SK-N-SH treated with all-trans-retinoic acid at 6 μM for 48 hours (cell line): ENCODE results near the gene ZNF362.

Source experiments
- ATAC-seq: fragments of 200-7000 bp; cut with Tn5 transposase; 3 replicates; pipeline ENCODE4 v1.9.1; 2020; ENCODE audit warnings: mild to moderate bottlenecking, moderate library complexity
- ARNTL ChIP-seq: fragments of 450-650 bp; formaldehyde crosslinking; IDR thresholded peaks from 2 replicates; pipeline ENCODE4 v1.5.0; 2020; ENCODE audit warnings: low read depth, mild to moderate bottlenecking, moderate library complexity, borderline replicate concordance
- BACH2 ChIP-seq: fragments of 250-450 bp; sonication (Bioruptor Pico); IDR thresholded peaks from 2 replicates; pipeline ENCODE4 v1.9.0; 2021; ENCODE audit warnings: mild to moderate bottlenecking, borderline replicate concordance
- CREB5 ChIP-seq: fragments of 250-450 bp; sonication (Bioruptor Pico); IDR thresholded peaks from 2 replicates; pipeline ENCODE4 v1.5.1; 2020; ENCODE audit warnings: low read depth, mild to moderate bottlenecking, moderate library complexity
- CSDC2 ChIP-seq: fragments of 250-450 bp; sonication (Bioruptor Pico); IDR thresholded peaks from 2 replicates; pipeline ENCODE4 v1.5.0; 2020; ENCODE audit warnings: mild to moderate bottlenecking, moderate library complexity
- CSRNP3 ChIP-seq: fragments of 250-450 bp; sonication (Bioruptor Pico); IDR thresholded peaks from 2 replicates; pipeline ENCODE4 v1.5.1; 2021; ENCODE audit warnings: mild to moderate bottlenecking, moderate library complexity
- ESRRG ChIP-seq: fragments of 250-450 bp; sonication (Bioruptor Pico); IDR thresholded peaks from 2 replicates; pipeline ENCODE4 v1.6.1; 2021; ENCODE audit warnings: mild to moderate bottlenecking
- GLIS3 ChIP-seq: fragments of 250-450 bp; sonication (Bioruptor Pico); IDR thresholded peaks from 2 replicates; pipeline ENCODE4 v1.5.0; 2020; ENCODE audit warnings: mild to moderate bottlenecking, moderate library complexity
- OSR1 ChIP-seq: fragments of 250-450 bp; sonication (Bioruptor Pico); IDR thresholded peaks from 2 replicates; pipeline ENCODE4 v1.8.0; 2022; ENCODE audit warnings: moderate library complexity, mild to moderate bottlenecking, inconsistent platforms
- PATZ1 ChIP-seq: fragments of 250-450 bp; sonication (Bioruptor Pico); IDR thresholded peaks from 2 replicates; pipeline ENCODE4 v1.8.0; 2020; ENCODE audit warnings: mild to moderate bottlenecking, moderate library complexity, borderline replicate concordance
- POU6F1 ChIP-seq: fragments of 250-450 bp; sonication (Bioruptor Pico); IDR thresholded peaks from 2 replicates; pipeline ENCODE4 v1.8.0; 2021; ENCODE audit warnings: low read depth, mild to moderate bottlenecking, moderate library complexity, borderline replicate concordance
- PPARA ChIP-seq: fragments of 250-450 bp; sonication (Bioruptor Pico); IDR thresholded peaks from 2 replicates; pipeline ENCODE4 v1.5.0; 2020; ENCODE audit warnings: mild to moderate bottlenecking, borderline replicate concordance
- RARB ChIP-seq: fragments of 250-450 bp; sonication (Bioruptor Pico); IDR thresholded peaks from 2 replicates; pipeline ENCODE4 v1.8.0; 2021; ENCODE audit warnings: mild to moderate bottlenecking, moderate library complexity
- SNAI2 ChIP-seq: fragments of 250-450 bp; sonication (Bioruptor Pico); IDR thresholded peaks from 2 replicates; pipeline ENCODE4 v1.5.0; 2020; ENCODE audit warnings: mild to moderate bottlenecking, moderate library complexity
- TSHZ2 ChIP-seq: fragments of 250-450 bp; sonication (Bioruptor Pico); IDR thresholded peaks from 2 replicates; pipeline ENCODE4 v1.5.0; 2020; ENCODE audit warnings: mild to moderate bottlenecking, moderate library complexity
- ZC3H10 ChIP-seq: fragments of 250-450 bp; sonication (Bioruptor Pico); IDR thresholded peaks from 2 replicates; pipeline ENCODE4 v1.5.1; 2021; ENCODE audit warnings: mild to moderate bottlenecking, moderate library complexity
- ZFP3 ChIP-seq: fragments of 250-450 bp; sonication (Bioruptor Pico); IDR thresholded peaks from 2 replicates; pipeline ENCODE4 v1.5.0; 2020; ENCODE audit warnings: mild to moderate bottlenecking, moderate library complexity
- ZFP30 ChIP-seq: fragments of 450-650 bp; formaldehyde crosslinking; IDR thresholded peaks from 2 replicates; pipeline ENCODE4 v1.5.0; 2022; ENCODE audit warnings: mild to moderate bottlenecking, moderate library complexity
- ZNF565 ChIP-seq: fragments of 450-650 bp; formaldehyde crosslinking; conservative IDR thresholded peaks from 2 replicates; pipeline ENCODE4 v1.5.0; 2020; ENCODE audit warnings: low read depth, mild to moderate bottlenecking, moderate library complexity
- ZNF70 ChIP-seq: fragments of 450-650 bp; formaldehyde crosslinking; IDR thresholded peaks from 2 replicates; pipeline ENCODE4 v1.5.0; 2020; ENCODE audit warnings: mild to moderate bottlenecking, moderate library complexity

Gene ZNF362

GRCh38 chr1:33294071-33295010 lies 38.0 kb downstream of the ZNF362 start:
- no peak for ATAC-seq
- TF ChIP-seq ESRRG (no peak), TSHZ2 (CRISPR knock-in tag) (no peak), CSDC2 (CRISPR knock-in tag) (no peak), ZFP30 (no peak), ARNTL (no peak), SNAI2 (CRISPR knock-in tag) (no peak), ZNF565 (no peak), PATZ1 (CRISPR knock-in tag) (no peak), ZC3H10 (CRISPR knock-in tag) (no peak), GLIS3 (no peak), ZFP3 (no peak), PPARA (no peak), OSR1 (CRISPR knock-in tag) (no peak), CSRNP3 (CRISPR knock-in tag) (no peak)

GRCh38 chr1:33295023-33295422 lies 38.7 kb downstream of the ZNF362 start:
- TF ChIP-seq CREB5 (CRISPR knock-in tag) (no peak), PPARA (no peak), PATZ1 (CRISPR knock-in tag) (no peak), POU6F1 (CRISPR knock-in tag) (no peak), ZNF565 (no peak)
- TF ChIP-seq, all 23 proteins: peak for 0
- no peak; the same call in 2 of the 3 replicates for ATAC-seq

- ATAC-seq, result peak; percentile 96
- no peak for TF ChIP-seq CSDC2 (CRISPR knock-in tag)
- no peak for TF ChIP-seq GLIS3
- TF ChIP-seq RARB (CRISPR knock-in tag), result no peak
- TF ChIP-seq BACH2 (CRISPR knock-in tag), result no peak
- no peak for TF ChIP-seq CSRNP3 (CRISPR knock-in tag)
- TF ChIP-seq ZNF70 (CRISPR knock-in tag), result no peak
- no peak for TF ChIP-seq ESRRG
- TF ChIP-seq PATZ1 (CRISPR knock-in tag), result no peak
- no peak for TF ChIP-seq POU6F1 (CRISPR knock-in tag)
These were observed 39.3 kb downstream of the ZNF362 start for GRCh38 chr1:33295450-33296081.
